ENCODE data around the gene LRRC26. TPM values are rescaled to one million over a fixed set of nuclear protein-coding genes. Genes with fewer than 3 reads are reported as not detected.

The LRRC26 gene
- total RNA-seq, 1 donor from 2014 or later, result 0.26 TPM

DNA sequence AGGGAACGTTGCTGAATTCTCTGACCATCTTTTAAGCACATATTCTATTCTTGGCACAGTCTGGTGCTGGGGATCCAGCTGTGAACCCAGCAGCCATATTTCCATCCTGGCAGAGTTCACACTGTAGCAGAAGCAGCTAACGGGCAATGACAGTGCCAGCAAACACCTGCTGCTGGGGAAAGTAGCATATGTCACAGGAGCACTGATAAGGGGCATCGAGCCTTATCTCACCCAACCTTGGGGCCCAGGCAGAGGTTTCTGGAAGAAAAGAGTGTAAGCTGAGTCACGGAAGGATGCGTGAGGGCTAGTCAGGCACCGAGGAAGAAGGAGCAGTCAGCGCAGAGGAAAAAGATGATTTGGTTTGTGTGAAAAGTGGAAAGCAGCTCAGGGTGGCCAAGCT lies 36.8 kb upstream of the LRRC26 start:
- no peak for FAIRE-seq
- Histone ChIP-seq H3K36me3 (ENCODE audit: control insufficient read depth, insufficient read depth, low read length) (peaks cover 3% of the 10 kb centered on the region), H3K27me3 (ENCODE audit: control insufficient read depth, insufficient read depth, low read length) (no peaks in the 10 kb centered on the region), H3K4me3 (ENCODE audit: low read depth, low read length) (no peak overlapping the region)
- DNase-seq (ENCODE audit: low read depth), result no peak
- TF ChIP-seq, protein P1, sequence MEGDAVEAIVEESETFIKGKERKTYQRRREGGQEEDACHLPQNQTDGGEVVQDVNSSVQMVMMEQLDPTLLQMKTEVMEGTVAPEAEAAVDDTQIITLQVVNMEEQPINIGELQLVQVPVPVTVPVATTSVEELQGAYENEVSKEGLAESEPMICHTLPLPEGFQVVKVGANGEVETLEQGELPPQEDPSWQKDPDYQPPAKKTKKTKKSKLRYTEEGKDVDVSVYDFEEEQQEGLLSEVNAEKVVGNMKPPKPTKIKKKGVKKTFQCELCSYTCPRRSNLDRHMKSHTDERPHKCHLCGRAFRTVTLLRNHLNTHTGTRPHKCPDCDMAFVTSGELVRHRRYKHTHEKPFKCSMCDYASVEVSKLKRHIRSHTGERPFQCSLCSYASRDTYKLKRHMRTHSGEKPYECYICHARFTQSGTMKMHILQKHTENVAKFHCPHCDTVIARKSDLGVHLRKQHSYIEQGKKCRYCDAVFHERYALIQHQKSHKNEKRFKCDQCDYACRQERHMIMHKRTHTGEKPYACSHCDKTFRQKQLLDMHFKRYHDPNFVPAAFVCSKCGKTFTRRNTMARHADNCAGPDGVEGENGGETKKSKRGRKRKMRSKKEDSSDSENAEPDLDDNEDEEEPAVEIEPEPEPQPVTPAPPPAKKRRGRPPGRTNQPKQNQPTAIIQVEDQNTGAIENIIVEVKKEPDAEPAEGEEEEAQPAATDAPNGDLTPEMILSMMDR (IDR thresholded peaks at IDR 0.05; ENCODE audit: insufficient read depth, low read length, severe bottlenecking), result no peak

- FAIRE-seq, result no peak
- H3K36me3 ChIP-seq (ENCODE audit: control insufficient read depth, insufficient read depth, low read length), result peaks cover 3% of the 10 kb centered on the region
- peak; percentile 53 for DNase-seq (ENCODE audit: low read depth)
- TF ChIP-seq, protein P1 (IDR thresholded peaks at IDR 0.05; ENCODE audit: insufficient read depth, low read length, severe bottlenecking), result no peak
- no peaks in the 10 kb centered on the region for H3K27me3 ChIP-seq (ENCODE audit: control insufficient read depth, insufficient read depth, low read length)
- H3K4me3 ChIP-seq (ENCODE audit: low read depth, low read length), result peak within 1 kb of the TSS; percentile 83
These were observed 35.5 kb upstream of the LRRC26 start, which contains the start of the genes NDOR1 and TMEM203 for GRCh38 chr9:137205126-137206069. TSS of gene NDOR1 (plus strand) at chr9:137205700. CDS start at chr9:137205778, 78 bp downstream. TSS of gene TMEM203 (minus strand) at chr9:137205648. CDS start at chr9:137205414, 234 bp downstream.

- H3K27me3 ChIP-seq (ENCODE audit: control insufficient read depth, insufficient read depth, low read length), result no peaks in the 10 kb centered on the region
- FAIRE-seq (no peak), DNase-seq (ENCODE audit: low read depth) (no peak)
- H3K4me3 ChIP-seq (ENCODE audit: low read depth, low read length), result peak overlapping the region; percentile 83
- peaks cover 3% of the 10 kb centered on the region for H3K36me3 ChIP-seq (ENCODE audit: control insufficient read depth, insufficient read depth, low read length)
- TF ChIP-seq, protein P1 (IDR thresholded peaks at IDR 0.05; ENCODE audit: insufficient read depth, low read length, severe bottlenecking), result no peak
These were observed 34.9 kb upstream of the LRRC26 start for GRCh38 chr9:137204731-137205125.

DNA sequence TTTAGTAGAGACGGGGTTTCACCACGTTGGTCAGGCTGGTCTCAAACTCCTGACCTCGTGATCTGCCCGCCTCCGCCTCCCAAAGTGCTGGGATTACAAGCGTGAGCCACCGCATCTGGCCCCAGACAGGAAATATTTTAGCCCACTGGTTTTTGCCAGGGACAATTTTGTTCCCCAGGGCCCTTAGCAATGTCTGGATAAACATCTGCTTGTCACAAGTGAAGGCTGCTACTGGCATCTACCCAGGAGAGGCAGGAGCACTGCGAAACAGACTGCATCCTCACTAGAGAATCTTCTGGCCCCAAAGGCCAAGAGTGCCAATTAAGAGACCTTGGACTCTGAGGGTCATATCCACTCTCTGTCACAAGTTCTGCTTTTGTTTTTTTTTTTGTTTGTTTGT lies 33.1 kb upstream of the LRRC26 start:
- DNase-seq (ENCODE audit: low read depth) (no peak), FAIRE-seq (no peak)
- TF ChIP-seq, protein P1 (IDR thresholded peaks at IDR 0.05; ENCODE audit: insufficient read depth, low read length, severe bottlenecking), result no peak
- no peak overlapping the region for H3K4me3 ChIP-seq (ENCODE audit: low read depth, low read length)
- peaks cover 2% of the 10 kb centered on the region for H3K36me3 ChIP-seq (ENCODE audit: control insufficient read depth, insufficient read depth, low read length)
- no peaks in the 10 kb centered on the region for H3K27me3 ChIP-seq (ENCODE audit: control insufficient read depth, insufficient read depth, low read length)

DNA sequence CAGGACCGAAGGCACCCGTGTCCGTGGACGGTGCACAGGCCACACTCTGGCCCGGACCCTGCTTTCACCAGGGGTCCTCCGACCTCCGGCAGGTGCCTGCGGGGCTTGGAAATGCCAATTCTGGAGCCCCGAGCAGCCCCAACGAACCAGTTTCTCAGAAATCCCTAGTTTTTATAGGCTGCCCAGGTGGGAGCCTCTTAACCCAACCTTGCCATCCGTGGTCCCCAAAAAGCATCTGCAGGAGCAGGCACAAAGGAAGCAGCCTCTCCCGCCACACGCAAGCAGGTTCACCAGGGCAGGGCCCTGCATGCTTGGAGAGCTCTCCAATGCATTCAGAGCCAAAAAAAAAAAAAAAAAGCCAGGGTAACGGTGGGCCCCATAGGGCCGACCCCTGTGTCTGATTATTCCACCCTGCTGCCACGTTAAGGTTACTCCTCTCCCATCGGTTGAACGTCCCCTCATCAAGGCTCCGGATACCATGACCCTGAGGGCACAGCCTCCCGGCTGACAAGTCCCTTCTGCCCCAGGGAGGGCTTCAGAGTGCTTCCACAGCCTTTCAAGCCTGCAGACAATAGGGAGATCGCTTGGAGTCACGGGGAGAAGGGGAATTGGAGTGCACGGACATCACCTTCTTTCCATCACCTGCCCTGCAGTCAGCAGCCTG lies 31.5 kb upstream of the LRRC26 start:
- Histone ChIP-seq H3K4me3 (ENCODE audit: low read depth, low read length) (peak overlapping the region; percentile 58), H3K36me3 (ENCODE audit: control insufficient read depth, insufficient read depth, low read length) (no peaks in the 10 kb centered on the region), H3K27me3 (ENCODE audit: control insufficient read depth, insufficient read depth, low read length) (no peaks in the 10 kb centered on the region)
- no peak for DNase-seq (ENCODE audit: low read depth)
- no peak for FAIRE-seq
- TF ChIP-seq, protein P1 (IDR thresholded peaks at IDR 0.05; ENCODE audit: insufficient read depth, low read length, severe bottlenecking), result no peak
